GM12801 (cell line): ENCODE data around the gene REEP1.

ENCODE experiments used
- CTCF ChIP-seq: IDR thresholded peaks from one replicate; pipeline ENCODE4 v1.5.1; 2011; ENCODE audit warnings: control low read depth; ENCODE audit not compliant: insufficient read length; ENCODE audit errors: extremely low read depth

The REEP1 gene

GRCh38 chr2:86332654-86333053 lies 4.8 kb downstream of the REEP1 start:
- TF ChIP-seq CTCF = no peak

- TF ChIP-seq CTCF = no peak
These were observed 6.0 kb downstream of the REEP1 start for GRCh38 chr2:86331384-86331783.

GRCh38 chr2:86330001-86330400 lies 7.4 kb downstream of the REEP1 start:
- TF ChIP-seq CTCF = no peak

- TF ChIP-seq CTCF = no peak
These were observed 14.0 kb downstream of the REEP1 start for GRCh38 chr2:86323273-86324021.

GRCh38 chr2:86319700-86320580 lies 17.5 kb downstream of the REEP1 start:
- no peak for TF ChIP-seq CTCF

- no peak for TF ChIP-seq CTCF
These were observed 22.3 kb downstream of the REEP1 start for GRCh38 chr2:86315084-86315483.

GRCh38 chr2:86314125-86314524 lies 23.3 kb downstream of the REEP1 start:
- TF ChIP-seq CTCF = no peak
